GM23338 (cell line): ENCODE results near the gene SUN5. TPM values are rescaled to one million over a fixed set of nuclear protein-coding genes. Genes with fewer than 3 reads are reported as not detected.
A peak's percentile ranks its signal among the peaks of the same experiment; 100 is the strongest.
"Not testable (repeated sequence)": the region's sequence is repeated elsewhere in the genome, so short reads cannot be mapped to it uniquely, and the experiment has no call there.

Source experiments
- ATAC-seq: fragments of 200-7000 bp; cut with Tn5 transposase; 3 replicates; pipeline ENCODE4 v1.9.1; 2020
- DNase-seq: peaks from one replicate; pipeline ENCODE4 v3.0.0-alpha.2; 2015; ENCODE audit warnings: low spot score
- H2AFZ ChIP-seq: fragments of 200-600 bp; sonication (generic); 2 replicates; pipeline ENCODE4 v1.8.0; 2016; ENCODE audit warnings: antibody characterized with exemption, mild to moderate bottlenecking, moderate library complexity
- H3F3A ChIP-seq: fragments of 200-600 bp; sonication (generic); replicated peaks from 2 replicates; pipeline ENCODE4 v1.8.0; 2017; ENCODE audit warnings: antibody characterized with exemption, mixed run types, low read depth
- H3K27ac ChIP-seq: fragments of 200-600 bp; sonication (generic); 2 replicates; pipeline ENCODE4 v1.6.1; 2016; ENCODE audit warnings: low read depth
- H3K27me3 ChIP-seq: fragments of 200-600 bp; sonication (generic); 2 replicates; pipeline ENCODE4 v1.8.0; 2016; ENCODE audit warnings: mild to moderate bottlenecking, mixed run types, moderate library complexity; ENCODE audit not compliant: insufficient read depth
- H3K36me3 ChIP-seq: fragments of 200-600 bp; sonication (generic); 2 replicates; pipeline ENCODE4 v1.8.0; 2016; ENCODE audit warnings: mild to moderate bottlenecking; ENCODE audit not compliant: insufficient read depth
- H3K4me1 ChIP-seq: fragments of 200-600 bp; sonication (generic); 2 replicates; pipeline ENCODE4 v1.8.0; 2016; ENCODE audit warnings: mild to moderate bottlenecking, moderate library complexity; ENCODE audit not compliant: insufficient read depth
- H3K4me2 ChIP-seq: fragments of 200-600 bp; sonication (generic); 2 replicates; pipeline ENCODE4 v1.7.1; 2017; ENCODE audit warnings: mixed run types
- H3K4me3 ChIP-seq: fragments of 200-600 bp; sonication (generic); 2 replicates; pipeline ENCODE4 v1.6.1; 2016; ENCODE audit warnings: mixed run types
- H3K79me2 ChIP-seq: fragments of 200-600 bp; sonication (generic); replicated peaks from 2 replicates; pipeline ENCODE4 v1.8.0; 2017; ENCODE audit warnings: mild to moderate bottlenecking; ENCODE audit not compliant: insufficient read depth
- H3K9me2 ChIP-seq: fragments of 200-600 bp; sonication (generic); 2 replicates; pipeline ENCODE4 v1.8.0; 2017; ENCODE audit not compliant: insufficient read depth
- H4K20me1 ChIP-seq: fragments of 200-600 bp; sonication (generic); replicated peaks from 2 replicates; pipeline ENCODE4 v1.8.0; 2017; ENCODE audit warnings: mild to moderate bottlenecking; ENCODE audit not compliant: insufficient read depth
- H3K27ac Mint-ChIP-seq: 2 replicates; pipeline ENCODE4 v1.8.0; 2020; ENCODE audit warnings: inconsistent platforms, mild to moderate bottlenecking, moderate library complexity, mixed read lengths
- H3K27me3 Mint-ChIP-seq: 3 replicates; pipeline ENCODE4 v1.8.0; 2022; ENCODE audit warnings: low read depth, mild to moderate bottlenecking, moderate library complexity, mixed read lengths, inconsistent platforms; ENCODE audit not compliant: insufficient read depth, poor library complexity
- H3K36me3 Mint-ChIP-seq: 3 replicates; pipeline ENCODE4 v1.8.0; 2021; ENCODE audit warnings: low read depth, mild to moderate bottlenecking, inconsistent platforms, moderate library complexity, mixed read lengths
- H3K4me1 Mint-ChIP-seq: 3 replicates; pipeline ENCODE4 v1.8.0; 2020; ENCODE audit warnings: mild to moderate bottlenecking, inconsistent platforms, mixed read lengths
- H3K4me3 Mint-ChIP-seq: 3 replicates; pipeline ENCODE4 v1.8.0; 2021; ENCODE audit warnings: moderate library complexity, mild to moderate bottlenecking, inconsistent platforms, mixed read lengths
- H3K9me3 Mint-ChIP-seq: 3 replicates; pipeline ENCODE4 v1.8.0; 2020; ENCODE audit warnings: moderate library complexity, mild to moderate bottlenecking, inconsistent platforms, mixed read lengths
- EZH2 ChIP-seq: fragments of 200-600 bp; sonication (generic); IDR thresholded peaks from one replicate; pipeline ENCODE4 v1.8.0; 2017; ENCODE audit warnings: antibody characterized with exemption, mild to moderate bottlenecking, low read depth; ENCODE audit not compliant: unreplicated experiment
- EZH2phosphoT487 ChIP-seq: fragments of 200-600 bp; sonication (generic); IDR thresholded peaks from one replicate; pipeline ENCODE4 v1.8.1; 2018; ENCODE audit warnings: antibody characterized with exemption; ENCODE audit not compliant: unreplicated experiment
- POLR2AphosphoS5 ChIP-seq: IDR thresholded peaks from 2 replicates; pipeline ENCODE4 v1.6.1; 2016; ENCODE audit warnings: antibody characterized with exemption, low read depth
- ZNF114 ChIP-seq: fragments of 250-450 bp; sonication (Bioruptor Pico); IDR thresholded peaks from 2 replicates; pipeline ENCODE4 v1.5.0; 2020; ENCODE audit warnings: mild to moderate bottlenecking, moderate library complexity
- polyA plus RNA-seq: library from polyadenylated mRNA; unstranded; fragments of >200 nt; fragmentation: Nextera tagmentation; extraction: Ambion mirVana; gene quantifications from 2 replicates; pipeline ENCODE4 v1.2.1, GENCODE V29; 2016
- total RNA-seq: library from RNA; depleted of rRNA; stranded (reverse); fragments of >200 nt; shearing (Covaris generic); gene quantifications from 2 replicates; pipeline ENCODE4 v1.2.3, GENCODE V29; 2014
- TF ChIP-seq, protein P1 (sequence below), 2 experiments: fragments of 200-600 bp in 1 of 2; sonication (generic) in 1 of 2; conservative IDR thresholded peaks; 2 replicates each; pipeline versions ENCODE4 v1.5.1 to v1.6.1; 2016 to 2017; ENCODE audit warnings: antibody characterized with exemption in 2 of 2, low read depth in 2 of 2, mild to moderate bottlenecking in 2 of 2, moderate library complexity in 1 of 2
- TF ChIP-seq, protein P2 (sequence below): IDR thresholded peaks from 2 replicates; pipeline ENCODE4 v1.6.1; 2016; ENCODE audit warnings: antibody characterized with exemption

SUN5 gene
- total and polyA plus RNA-seq, 2 experiments from 2014 or later, result not detected

DNA sequence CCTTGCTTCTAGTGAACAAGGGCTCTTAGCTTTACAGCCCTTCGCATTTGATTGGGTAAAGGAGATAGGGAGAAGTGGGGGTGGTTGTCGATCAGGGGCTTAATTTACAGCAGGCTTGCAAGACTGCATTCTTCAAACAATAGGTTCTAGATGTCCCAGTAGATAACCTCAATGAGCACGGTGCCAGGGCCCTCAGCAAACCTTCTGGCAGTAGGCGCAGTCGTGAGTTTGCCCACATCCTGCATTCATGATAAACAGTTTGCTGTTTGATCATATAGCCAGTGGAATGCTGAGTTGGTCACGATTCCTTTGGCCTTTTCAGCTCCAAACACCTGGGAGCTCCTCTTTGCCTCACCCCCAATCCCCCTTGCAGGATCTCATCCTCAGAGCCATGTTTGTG, 27.5 kb downstream of the SUN5 start (continued):
- TF ChIP-seq ZNF114 (CRISPR knock-in tag) (no peak), EZH2phosphoT487 (no peak), POLR2AphosphoS5 (no peak), EZH2 (no peak)
- TF ChIP-seq, protein P1, sequence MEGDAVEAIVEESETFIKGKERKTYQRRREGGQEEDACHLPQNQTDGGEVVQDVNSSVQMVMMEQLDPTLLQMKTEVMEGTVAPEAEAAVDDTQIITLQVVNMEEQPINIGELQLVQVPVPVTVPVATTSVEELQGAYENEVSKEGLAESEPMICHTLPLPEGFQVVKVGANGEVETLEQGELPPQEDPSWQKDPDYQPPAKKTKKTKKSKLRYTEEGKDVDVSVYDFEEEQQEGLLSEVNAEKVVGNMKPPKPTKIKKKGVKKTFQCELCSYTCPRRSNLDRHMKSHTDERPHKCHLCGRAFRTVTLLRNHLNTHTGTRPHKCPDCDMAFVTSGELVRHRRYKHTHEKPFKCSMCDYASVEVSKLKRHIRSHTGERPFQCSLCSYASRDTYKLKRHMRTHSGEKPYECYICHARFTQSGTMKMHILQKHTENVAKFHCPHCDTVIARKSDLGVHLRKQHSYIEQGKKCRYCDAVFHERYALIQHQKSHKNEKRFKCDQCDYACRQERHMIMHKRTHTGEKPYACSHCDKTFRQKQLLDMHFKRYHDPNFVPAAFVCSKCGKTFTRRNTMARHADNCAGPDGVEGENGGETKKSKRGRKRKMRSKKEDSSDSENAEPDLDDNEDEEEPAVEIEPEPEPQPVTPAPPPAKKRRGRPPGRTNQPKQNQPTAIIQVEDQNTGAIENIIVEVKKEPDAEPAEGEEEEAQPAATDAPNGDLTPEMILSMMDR (conservative IDR thresholded peaks at IDR 0.05; ENCODE audit: low read depth in 2 of 2), result no peak

DNA sequence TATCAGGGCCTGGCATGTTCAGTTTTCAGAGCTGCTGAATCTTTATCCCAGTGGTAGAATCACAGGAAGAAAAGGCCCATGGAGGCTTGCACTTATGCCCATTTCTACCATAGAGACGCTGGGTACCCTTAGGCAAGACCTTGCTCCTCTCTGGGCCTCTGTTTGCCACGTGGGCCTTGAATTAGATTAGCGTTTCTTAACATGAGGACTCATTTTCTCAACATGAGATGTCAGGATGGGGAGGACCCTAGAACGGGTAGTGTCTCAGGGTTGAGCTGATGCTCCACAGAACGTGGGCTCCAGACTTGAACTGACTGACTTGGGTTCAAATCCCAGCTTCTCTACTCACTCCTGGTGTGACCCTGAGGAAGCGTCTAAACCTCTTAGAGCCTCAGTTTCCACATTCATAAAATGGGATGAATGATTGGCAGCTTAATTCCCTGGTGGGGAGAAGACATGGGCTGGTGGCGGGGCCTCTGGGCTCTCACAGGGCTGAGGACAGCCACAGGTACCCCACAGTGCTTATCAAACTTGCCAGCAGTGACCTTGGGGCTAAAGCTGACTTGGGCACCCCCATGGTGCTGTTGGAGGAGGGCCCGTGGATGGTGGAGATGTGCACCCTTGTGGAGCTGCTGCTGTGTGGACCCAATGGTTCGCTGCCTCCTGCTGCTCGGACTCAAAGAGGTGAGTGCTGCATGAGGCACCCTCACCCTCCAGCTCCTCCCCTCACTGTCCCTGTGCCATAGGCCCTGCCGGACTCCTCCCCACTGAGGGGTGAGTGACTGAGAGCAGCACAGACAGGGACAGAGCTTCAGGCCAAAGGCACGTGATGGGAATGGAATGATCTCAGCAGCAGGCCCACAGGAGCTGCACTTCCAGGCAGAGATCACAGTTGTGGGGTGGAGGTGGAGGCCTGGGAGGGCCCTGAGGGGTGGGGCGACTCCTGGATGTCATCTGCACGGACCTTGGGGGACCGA, 28.2 kb downstream of the SUN5 start:
- peaks cover 29% of the 10 kb centered on the region for H3K4me1 ChIP-seq
- no peak for DNase-seq
- H3K4me1 Mint-ChIP-seq, result peaks cover 5% of the 10 kb centered on the region
- H3K36me3 ChIP-seq, result no peaks in the 10 kb centered on the region
- H3K27me3 Mint-ChIP-seq, result peaks cover 12% of the 10 kb centered on the region
- no peak overlapping the region for H3K27ac Mint-ChIP-seq
- H3K79me2 ChIP-seq, result no peaks in the 10 kb centered on the region
- H3K4me3 ChIP-seq, result no peak overlapping the region
- no peak overlapping the region for H3K4me2 ChIP-seq
- H4K20me1 ChIP-seq, result no peaks in the 10 kb centered on the region
- TF ChIP-seq EZH2 (no peak), ZNF114 (CRISPR knock-in tag) (no peak)
- TF ChIP-seq, protein P2, sequence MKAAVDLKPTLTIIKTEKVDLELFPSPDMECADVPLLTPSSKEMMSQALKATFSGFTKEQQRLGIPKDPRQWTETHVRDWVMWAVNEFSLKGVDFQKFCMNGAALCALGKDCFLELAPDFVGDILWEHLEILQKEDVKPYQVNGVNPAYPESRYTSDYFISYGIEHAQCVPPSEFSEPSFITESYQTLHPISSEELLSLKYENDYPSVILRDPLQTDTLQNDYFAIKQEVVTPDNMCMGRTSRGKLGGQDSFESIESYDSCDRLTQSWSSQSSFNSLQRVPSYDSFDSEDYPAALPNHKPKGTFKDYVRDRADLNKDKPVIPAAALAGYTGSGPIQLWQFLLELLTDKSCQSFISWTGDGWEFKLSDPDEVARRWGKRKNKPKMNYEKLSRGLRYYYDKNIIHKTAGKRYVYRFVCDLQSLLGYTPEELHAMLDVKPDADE, result no peak
- no peaks in the 10 kb centered on the region for H3K9me2 ChIP-seq
- ATAC-seq, result no peak
- H3K36me3 Mint-ChIP-seq, result 0 out of 3 replicates have a peak, but pooled peaks cover 3% of the 10 kb centered on the region
- 0 out of 2 replicates have a peak, but pooled peaks cover 10% of the 10 kb centered on the region for H3F3A ChIP-seq
- peaks cover 8% of the 10 kb centered on the region for H3K9me3 Mint-ChIP-seq
- H2AFZ ChIP-seq, result 0 out of 2 replicates have a peak overlapping the region, but pooled peaks have one; percentile 20
- no peak overlapping the region for H3K4me3 Mint-ChIP-seq
- peak overlapping the region; percentile 84; the same call in 1 of the 2 replicates for H3K27ac ChIP-seq
- H3K27me3 ChIP-seq, result no peaks in the 10 kb centered on the region

DNA sequence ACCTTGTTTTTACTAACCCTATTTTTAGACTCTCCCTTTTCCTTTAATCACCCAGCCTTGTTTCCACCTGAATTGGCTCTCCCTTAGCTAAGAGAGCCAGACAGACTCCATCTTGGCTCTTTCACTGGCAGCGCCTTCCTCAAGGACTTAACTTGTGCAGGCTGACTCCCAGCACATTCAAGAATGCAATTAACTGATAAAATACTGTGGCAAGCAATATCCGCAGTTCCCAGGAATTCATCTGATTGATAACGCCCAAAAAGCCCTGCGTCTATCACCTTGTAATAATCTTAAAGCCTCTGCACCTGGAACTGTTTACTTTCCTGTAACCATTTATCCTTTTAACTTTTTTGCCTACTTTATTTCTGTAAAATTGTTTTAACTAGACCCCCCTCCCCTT, 29.1 kb downstream of the SUN5 start:
- not testable (repeated sequence) for H3F3A ChIP-seq, H3K36me3 ChIP-seq, H3K4me2 ChIP-seq, H3K9me2 ChIP-seq, H3K4me3 Mint-ChIP-seq, H4K20me1 ChIP-seq, DNase-seq, ATAC-seq, H3K9me3 Mint-ChIP-seq, H3K4me1 Mint-ChIP-seq, H3K27me3 Mint-ChIP-seq, H3K27me3 ChIP-seq, H3K79me2 ChIP-seq, H3K36me3 Mint-ChIP-seq, H3K4me3 ChIP-seq
- Histone ChIP-seq H3K4me1 (peaks cover 31% of the 10 kb centered on the region), H2AFZ (peak overlapping the region; percentile 88; the same call in 1 of the 2 replicates), H3K27ac (peak overlapping the region; percentile 84)
- peak overlapping the region; percentile 55; the same call in 1 of the 2 replicates for H3K27ac Mint-ChIP-seq

DNA sequence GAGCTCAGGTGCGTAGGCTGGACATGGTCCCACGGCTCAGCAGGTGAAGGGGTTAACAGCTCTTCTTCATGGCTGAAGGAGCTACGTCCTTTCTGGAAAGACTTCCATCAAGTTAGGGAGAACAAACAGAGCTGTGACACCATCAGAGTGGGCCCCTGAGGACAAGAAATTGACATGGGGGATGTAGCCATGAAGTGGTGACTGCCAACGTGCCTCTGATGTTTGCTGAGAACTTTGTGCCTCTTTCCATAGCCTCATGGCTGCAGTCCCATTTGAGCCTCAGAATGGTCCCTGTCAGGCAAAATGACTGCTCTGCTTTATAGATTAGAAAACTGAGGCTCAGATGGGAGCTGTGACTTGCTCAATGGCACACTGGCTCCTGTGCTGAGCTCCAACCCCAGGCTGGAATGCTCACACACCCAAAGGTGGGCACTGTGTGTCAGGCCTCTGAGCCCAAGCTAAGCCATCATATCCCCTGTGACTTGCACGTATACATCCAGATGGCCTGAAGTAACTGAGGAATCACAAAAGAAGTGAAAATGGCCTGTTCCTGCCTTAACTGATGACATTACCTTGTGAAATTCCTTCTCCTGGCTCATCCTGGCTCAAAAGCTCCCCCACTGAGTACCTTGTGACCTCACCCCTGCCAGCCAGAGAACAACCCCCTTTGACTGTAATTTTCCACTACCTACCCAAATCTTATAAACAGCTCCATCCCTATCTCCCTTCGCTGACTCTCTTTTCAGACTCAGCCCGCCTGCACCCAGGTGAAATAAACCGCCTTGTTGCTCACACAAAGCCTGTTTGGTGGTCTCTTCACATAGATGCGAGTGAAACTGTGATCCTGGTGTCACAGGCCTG, 29.8 kb downstream of the SUN5 start:
- not testable (repeated sequence) for H3K4me3 ChIP-seq, H4K20me1 ChIP-seq, H3K27me3 Mint-ChIP-seq, H3K4me3 Mint-ChIP-seq, ATAC-seq, H3K4me1 Mint-ChIP-seq, H3K36me3 Mint-ChIP-seq, H3F3A ChIP-seq, H3K36me3 ChIP-seq, H3K27me3 ChIP-seq, H3K9me2 ChIP-seq, H3K79me2 ChIP-seq, H3K9me3 Mint-ChIP-seq
- H2AFZ ChIP-seq, result peak overlapping the region; percentile 88
- H3K4me1 ChIP-seq, result peaks cover 31% of the 10 kb centered on the region
- peak overlapping the region; percentile 89 for H3K27ac ChIP-seq
- peak overlapping the region; percentile 55; the same call in 1 of the 2 replicates for H3K27ac Mint-ChIP-seq
- peak overlapping the region; percentile 65 for H3K4me2 ChIP-seq
- DNase-seq, result peak; percentile 32
